Panc1 (cell line): ENCODE measurements around the gene NELL2. TPM values are rescaled to one million over a fixed set of nuclear protein-coding genes. Genes with fewer than 3 reads are reported as not detected.

Experiments
- ATAC-seq: fragments of 200-7000 bp; cut with Tn5 transposase; 2 replicates; pipeline ENCODE4 v1.9.1; 2020; ENCODE audit warnings: mild to moderate bottlenecking, moderate library complexity
- BruUV-seq: library from RNA; stranded (reverse); fragments of 400-500 nt; replicated peaks from 2 replicates; lab custom pipeline; 2021; lab: Mats Ljungman, UMichigan
- CTCF ChIA-PET: fragments of 300-600 bp; sonication (Branson Sonifier 250); formaldehyde crosslinking; loops from one replicate; lab custom pipeline; 2022; ENCODE audit warnings: antibody characterized with exemption; lab: Charles Lee
- POLR2A ChIA-PET: fragments of 300-600 bp; sonication (Branson Sonifier 250); formaldehyde crosslinking; loops from one replicate; lab custom pipeline; 2022; ENCODE audit warnings: antibody characterized with exemption; lab: Charles Lee
- DNase-seq: peaks from one replicate; pipeline ENCODE4 v3.0.0-alpha.2; 2010; ENCODE audit warnings: low read depth, low spot score
- H3K27ac ChIP-seq: 2 replicates; pipeline ENCODE4 v1.5.1; 2011; ENCODE audit warnings: mild to moderate bottlenecking, low read length, inconsistent platforms
- H3K27me3 ChIP-seq: fragments of 200-500 bp; sonication (Bioruptor generic); 2 replicates; pipeline ENCODE4 v1.6.0; 2014; ENCODE audit warnings: low read length, inconsistent platforms; ENCODE audit not compliant: control insufficient read depth, insufficient read depth
- H3K36me3 ChIP-seq: fragments of 200-500 bp; sonication (Bioruptor generic); 2 replicates; pipeline ENCODE4 v1.5.1; 2014; ENCODE audit warnings: inconsistent platforms, mild to moderate bottlenecking, low read length, moderate library complexity; ENCODE audit not compliant: control insufficient read depth, insufficient read depth
- H3K4me1 ChIP-seq: 2 replicates; pipeline ENCODE4 v1.5.1; 2011; ENCODE audit warnings: inconsistent platforms, mild to moderate bottlenecking, low read length, moderate library complexity; ENCODE audit not compliant: control insufficient read depth, insufficient read depth
- H3K4me3 ChIP-seq, 2 experiments: 2 replicates each; pipeline ENCODE4 v1.5.1; 2011 to 2012; ENCODE audit warnings: low read depth in 2 of 2, low read length in 2 of 2, mild to moderate bottlenecking in 2 of 2, inconsistent platforms in 1 of 2, moderate library complexity in 1 of 2
- H3K9me3 ChIP-seq: fragments of 200-500 bp; sonication (Bioruptor generic); 2 replicates; pipeline ENCODE4 v1.5.1; 2014; ENCODE audit warnings: low read depth, mild to moderate bottlenecking, inconsistent platforms, low read length, moderate library complexity; ENCODE audit not compliant: control insufficient read depth, insufficient read depth
- POLR2AphosphoS5 ChIP-seq: IDR thresholded peaks from 2 replicates; pipeline ENCODE4 v1.6.1; 2012; ENCODE audit warnings: mild to moderate bottlenecking, low read depth, low read length, moderate library complexity
- REST ChIP-seq, 2 experiments: IDR thresholded peaks; 2 replicates each; pipeline ENCODE4 v1.6.1; 2011 to 2012; ENCODE audit warnings: low read depth in 2 of 2, control low read depth in 1 of 2, low read length in 1 of 2, mild to moderate bottlenecking in 1 of 2, moderate library complexity in 1 of 2; ENCODE audit not compliant: insufficient read depth in 1 of 2
- SIN3A ChIP-seq: IDR thresholded peaks from 2 replicates; pipeline ENCODE4 v1.6.1; 2012; ENCODE audit warnings: low read depth, mild to moderate bottlenecking, low read length, moderate library complexity, borderline replicate concordance; ENCODE audit not compliant: insufficient read depth
- TCF7L2 ChIP-seq: IDR thresholded peaks from 2 replicates; pipeline ENCODE4 v1.6.1; 2011; ENCODE audit warnings: mild to moderate bottlenecking, low read depth, low read length, inconsistent platforms
- in situ Hi-C: cut with HindIII; loops from 2 replicates; pipeline ENCODE4 v1.10.0; 2016; ENCODE audit warnings: low sequenced_read_pairs, low pct_unique_long_range_greater_than_20kb
- intact Hi-C: fragments of 100-400 bp; cut with micrococcal nuclease; formaldehyde crosslinking; loops from one replicate; pipeline ENCODE4 v1.10.0; 2022; ENCODE audit not compliant: unreplicated experiment
- total RNA-seq: library from RNA; stranded (reverse); gene quantifications from one replicate; pipeline ENCODE4 v1.2.1, GENCODE V29; 2021; ENCODE audit not compliant: unreplicated experiment
- TF ChIP-seq, protein P1 (sequence below): fragments of 450-650 bp; IDR thresholded peaks from 2 replicates; pipeline ENCODE4 v1.5.1; 2017; ENCODE audit warnings: mild to moderate bottlenecking

The NELL2 gene
- total RNA-seq, 1 experiment from 2014 or later, result 0.28 TPM

DNA sequence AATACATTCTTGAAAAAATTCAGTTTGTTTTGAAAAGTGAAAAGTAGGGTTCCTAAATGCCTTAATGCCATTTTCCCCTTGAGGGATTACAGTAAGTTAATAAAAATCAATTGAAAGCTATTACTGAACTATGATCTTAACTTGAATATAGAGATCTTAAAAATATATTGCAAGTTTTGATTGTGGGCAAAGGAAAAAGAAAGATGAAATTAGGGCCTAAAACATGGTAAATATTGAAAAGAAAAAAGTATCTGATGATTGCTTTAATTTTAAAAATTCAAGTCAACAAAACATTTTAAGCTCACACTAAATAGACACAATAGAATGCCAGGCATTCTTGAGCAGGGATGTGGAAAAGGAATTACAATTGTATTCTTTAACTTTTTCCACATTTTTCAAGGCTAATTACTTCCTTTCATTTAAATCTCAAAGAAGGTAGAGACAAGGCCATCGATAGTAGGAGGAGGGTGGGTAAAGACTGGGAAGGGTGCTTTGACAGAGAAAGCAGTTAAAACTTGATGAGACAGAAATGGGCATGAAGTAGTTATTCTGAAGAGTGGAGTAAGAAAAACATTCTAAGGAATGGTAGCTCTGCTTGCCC, 294.4 kb downstream of the NELL2 start:
- no peak overlapping the region for H3K4me3 ChIP-seq
- DNase-seq (no peak), ATAC-seq (no peak)
- TF ChIP-seq, protein P1, sequence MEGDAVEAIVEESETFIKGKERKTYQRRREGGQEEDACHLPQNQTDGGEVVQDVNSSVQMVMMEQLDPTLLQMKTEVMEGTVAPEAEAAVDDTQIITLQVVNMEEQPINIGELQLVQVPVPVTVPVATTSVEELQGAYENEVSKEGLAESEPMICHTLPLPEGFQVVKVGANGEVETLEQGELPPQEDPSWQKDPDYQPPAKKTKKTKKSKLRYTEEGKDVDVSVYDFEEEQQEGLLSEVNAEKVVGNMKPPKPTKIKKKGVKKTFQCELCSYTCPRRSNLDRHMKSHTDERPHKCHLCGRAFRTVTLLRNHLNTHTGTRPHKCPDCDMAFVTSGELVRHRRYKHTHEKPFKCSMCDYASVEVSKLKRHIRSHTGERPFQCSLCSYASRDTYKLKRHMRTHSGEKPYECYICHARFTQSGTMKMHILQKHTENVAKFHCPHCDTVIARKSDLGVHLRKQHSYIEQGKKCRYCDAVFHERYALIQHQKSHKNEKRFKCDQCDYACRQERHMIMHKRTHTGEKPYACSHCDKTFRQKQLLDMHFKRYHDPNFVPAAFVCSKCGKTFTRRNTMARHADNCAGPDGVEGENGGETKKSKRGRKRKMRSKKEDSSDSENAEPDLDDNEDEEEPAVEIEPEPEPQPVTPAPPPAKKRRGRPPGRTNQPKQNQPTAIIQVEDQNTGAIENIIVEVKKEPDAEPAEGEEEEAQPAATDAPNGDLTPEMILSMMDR, result no peak
- no peak for TF ChIP-seq POLR2AphosphoS5
- no peak for TF ChIP-seq TCF7L2
- no peak for TF ChIP-seq REST (IDR thresholded peaks at IDR 0.05; ENCODE audit: insufficient read depth in 1 of 2, low read depth in 2 of 2, low read length in 1 of 2)
- no peak for TF ChIP-seq SIN3A
- H3K9me3 ChIP-seq, result no peaks in the 10 kb centered on the region; the same call in 1 of the 2 replicates
- H3K27me3 ChIP-seq, result no peaks in the 10 kb centered on the region
- in situ Hi-C loops, result no loop called here
- BruUV-seq, result no TSS peak
- intact Hi-C loops, result no loop called here
- POLR2A ChIA-PET, result no interaction called here
- H3K27ac ChIP-seq, result no peak overlapping the region
- H3K4me1 ChIP-seq, result no peaks in the 10 kb centered on the region
- CTCF ChIA-PET, result no interaction called here
- no peaks in the 10 kb centered on the region for H3K36me3 ChIP-seq

DNA sequence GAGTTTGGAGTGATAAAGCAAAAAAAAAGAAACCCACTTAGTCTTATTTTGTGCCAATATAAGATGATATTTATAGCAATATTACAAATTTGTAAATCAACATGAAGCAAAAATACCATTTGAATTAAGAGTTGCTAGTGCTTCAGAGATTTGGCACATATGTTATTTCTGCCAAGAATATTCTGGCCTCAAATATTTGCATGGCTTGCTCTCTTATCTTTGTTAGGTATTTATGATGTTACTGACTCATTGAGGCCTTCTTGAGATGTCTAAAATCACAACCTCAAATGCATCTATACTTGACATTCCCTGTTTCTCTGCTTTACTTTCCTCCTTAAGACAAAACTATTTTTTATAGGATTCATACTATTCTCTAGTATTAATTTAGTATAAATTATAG, 301.5 kb downstream of the NELL2 start:
- H3K27me3 ChIP-seq, result no peaks in the 10 kb centered on the region
- no peaks in the 10 kb centered on the region for H3K9me3 ChIP-seq
- in situ Hi-C loops, result no loop called here
- POLR2A ChIA-PET, result no interaction called here
- intact Hi-C loops, result no loop called here
- no peak overlapping the region for H3K4me3 ChIP-seq
- CTCF ChIA-PET, result no interaction called here
- no TSS peak for BruUV-seq
- TF ChIP-seq REST (IDR thresholded peaks at IDR 0.05; ENCODE audit: insufficient read depth in 1 of 2, low read depth in 2 of 2, low read length in 1 of 2) (no peak), TCF7L2 (no peak), SIN3A (no peak)
- TF ChIP-seq, protein P1, result no peak
- no peak overlapping the region for H3K27ac ChIP-seq
- DNase-seq (no peak), ATAC-seq (no peak)
- H3K36me3 ChIP-seq, result no peaks in the 10 kb centered on the region
- H3K4me1 ChIP-seq, result no peaks in the 10 kb centered on the region
